ENCODE results near the gene TMEM115. TPM values are rescaled to one million over a fixed set of nuclear protein-coding genes. Genes with fewer than 3 reads are reported as not detected.

TMEM115 gene
- total and polyA plus RNA-seq, 9 of the 15 experiments (the other 6 are each of a cell fraction or from before 2014, with no cell fraction given): 1.6 to 26.9 (median 14.1) TPM

GRCh38 chr3:50327943-50328691 is 31.2 kb downstream of the TMEM115 start, which contains the start of gene TUSC2:
TUSC2 (minus strand) TSS chr3:50328223; CDS start chr3:50328099, 124 bp downstream.
- H3K27me3 ChIP-seq (ENCODE audit: control insufficient read depth in 2 of 2, insufficient read depth in 2 of 2, low read length in 2 of 2): no peaks in the 10 kb centered on the region
- H3K4me3 ChIP-seq: peak within 1 kb of the TSS; percentile 84
- peak within 1 kb of the TSS; percentile 54 for H3K27ac ChIP-seq (ENCODE audit: extremely low read depth, low read depth, low read length)
- no peaks in the 10 kb centered on the region for H3K9me1 ChIP-seq (ENCODE audit: control insufficient read depth, insufficient read depth, low read length)
- in situ Hi-C loops (cut with MboI) (no loop called here), intact Hi-C loops (cut with micrococcal nuclease) (loop anchor here (2.0 kb wide), 1 partner anchor 29 kb away; the partner anchor contains the start of genes HYAL3 and NAA80)
- no TSS peak for BruUV-seq (replicated peaks)
- H2AFZ ChIP-seq (ENCODE audit: low read depth, low read length): peak within 1 kb of the TSS; percentile 87
- FAIRE-seq (peak; percentile 97), DNase-seq (ENCODE audit: extremely low read depth in 1 of 4, low spot score in 3 of 4) (peak; percentile 88 to 97 (median 92)), ATAC-seq (peak; percentile 91)
- peaks cover 63% of the 10 kb centered on the region; the same call in 2 of the 3 replicates for H3K36me3 ChIP-seq (ENCODE audit: control insufficient read depth, insufficient read depth, low read length)
- 2% methylated on average over 41 of the region's 55 CpGs for WGBS (ENCODE audit: insufficient coverage, low coverage, missing lambda C conversion rate)
- peak within 1 kb of the TSS; percentile 86 for H3K4me2 ChIP-seq (ENCODE audit: insufficient read depth, low read length)
- H3K4me1 ChIP-seq (replicated peaks in 1 of 2; ENCODE audit: control insufficient read depth in 2 of 2, insufficient read depth in 2 of 2, low read length in 2 of 2): peaks cover 12 to 25% of the 10 kb centered on the region in 2 experiments; a peak in 4 of 5 replicates
- H3K9ac ChIP-seq (ENCODE audit: insufficient read depth in 1 of 2, low read depth in 2 of 2, low read length in 2 of 2): peak within 1 kb of the TSS; percentile 78 to 98
- ChIA-PET POLR2A (interaction anchor here (0.6 to 2.1 kb wide), 15 partner anchors 9 to 56 kb away, joined by 3 to 31 read pairs (median 4); partner anchors contain the start of genes HYAL1, HYAL3, NAA80 and RASSF1), CTCF (ENCODE audit: low intra/inter-chr PET ratio) (no interaction called here)
- no peaks in the 10 kb centered on the region for H3K9me3 ChIP-seq (replicated peaks; ENCODE audit: control insufficient read depth, insufficient read depth, low read depth, low read length)
- peaks cover 6% of the 10 kb centered on the region; the same call in 1 of the 2 replicates for H4K20me1 ChIP-seq (replicated peaks; ENCODE audit: control insufficient read depth, insufficient read depth, low read length)
- peaks cover 24% of the 10 kb centered on the region for H3K79me2 ChIP-seq (ENCODE audit: control insufficient read depth, insufficient read depth, low read length)
- TF ChIP-seq, protein P1, sequence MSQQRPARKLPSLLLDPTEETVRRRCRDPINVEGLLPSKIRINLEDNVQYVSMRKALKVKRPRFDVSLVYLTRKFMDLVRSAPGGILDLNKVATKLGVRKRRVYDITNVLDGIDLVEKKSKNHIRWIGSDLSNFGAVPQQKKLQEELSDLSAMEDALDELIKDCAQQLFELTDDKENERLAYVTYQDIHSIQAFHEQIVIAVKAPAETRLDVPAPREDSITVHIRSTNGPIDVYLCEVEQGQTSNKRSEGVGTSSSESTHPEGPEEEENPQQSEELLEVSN (IDR thresholded peaks at IDR 0.05; ENCODE audit: borderline replicate concordance in 1 of 2, extremely low read depth in 1 of 2, insufficient read depth in 1 of 2, insufficient read length in 1 of 2, low read depth in 1 of 2, low read length in 1 of 2, poor library complexity in 1 of 2, severe bottlenecking in 1 of 2): no peak
- no peak for TF ChIP-seq RFX7 (CRISPR knock-in tag; IDR thresholded peaks at IDR 0.05)
- TF ChIP-seq FOXJ2 (tag; IDR thresholded peaks at IDR 0.05): no peak
- peak; percentile 87 for TF ChIP-seq SPI1 (IDR thresholded peaks at IDR 0.05; ENCODE audit: borderline replicate concordance, low read depth, low read length)
- no peak for TF ChIP-seq XRCC4 (IDR thresholded peaks at IDR 0.05; ENCODE audit: extremely low read depth, insufficient read depth, insufficient read length)
- TF ChIP-seq MYNN (IDR thresholded peaks at IDR 0.05): no peak
- TF ChIP-seq MYNN (CRISPR knock-in tag; IDR thresholded peaks at IDR 0.05): no peak
- TF ChIP-seq, protein P2, sequence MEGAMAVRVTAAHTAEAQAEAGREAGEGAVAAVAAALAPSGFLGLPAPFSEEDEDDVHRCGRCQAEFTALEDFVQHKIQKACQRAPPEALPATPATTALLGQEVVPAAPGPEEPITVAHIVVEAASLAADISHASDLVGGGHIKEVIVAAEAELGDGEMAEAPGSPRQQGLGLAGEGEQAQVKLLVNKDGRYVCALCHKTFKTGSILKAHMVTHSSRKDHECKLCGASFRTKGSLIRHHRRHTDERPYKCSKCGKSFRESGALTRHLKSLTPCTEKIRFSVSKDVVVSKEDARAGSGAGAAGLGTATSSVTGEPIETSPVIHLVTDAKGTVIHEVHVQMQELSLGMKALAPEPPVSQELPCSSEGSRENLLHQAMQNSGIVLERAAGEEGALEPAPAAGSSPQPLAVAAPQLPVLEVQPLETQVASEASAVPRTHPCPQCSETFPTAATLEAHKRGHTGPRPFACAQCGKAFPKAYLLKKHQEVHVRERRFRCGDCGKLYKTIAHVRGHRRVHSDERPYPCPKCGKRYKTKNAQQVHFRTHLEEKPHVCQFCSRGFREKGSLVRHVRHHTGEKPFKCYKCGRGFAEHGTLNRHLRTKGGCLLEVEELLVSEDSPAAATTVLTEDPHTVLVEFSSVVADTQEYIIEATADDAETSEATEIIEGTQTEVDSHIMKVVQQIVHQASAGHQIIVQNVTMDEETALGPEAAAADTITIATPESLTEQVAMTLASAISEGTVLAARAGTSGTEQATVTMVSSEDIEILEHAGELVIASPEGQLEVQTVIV (CRISPR knock-in tag; IDR thresholded peaks at IDR 0.05; ENCODE audit: borderline replicate concordance): no peak
- no peak for TF ChIP-seq TCF7 (IDR thresholded peaks at IDR 0.05; ENCODE audit: borderline replicate concordance)
- no peak for TF ChIP-seq MCM7 (IDR thresholded peaks at IDR 0.05)
- TF ChIP-seq CEBPB (tag; IDR thresholded peaks at IDR 0.05): no peak
- no peak for TF ChIP-seq BRCA1 (IDR thresholded peaks at IDR 0.05)
- TF ChIP-seq BRCA1 (CRISPR knock-in tag; IDR thresholded peaks at IDR 0.05): no peak
- TF ChIP-seq SP2 (IDR thresholded peaks at IDR 0.05; ENCODE audit: extremely low read depth, low read depth, low read length, poor library complexity, severe bottlenecking): peak; percentile 52
- TF ChIP-seq MCM5 (IDR thresholded peaks at IDR 0.05; ENCODE audit: low read depth): no peak
- TF ChIP-seq POLR2A (conservative IDR thresholded peaks at IDR 0.05): peak; percentile 63; the same call in 1 of the 2 replicates
- TF ChIP-seq ZNF316 (IDR thresholded peaks at IDR 0.05): no peak
- TF ChIP-seq SLC30A9 (CRISPR knock-in tag; IDR thresholded peaks at IDR 0.05): no peak
- no peak for TF ChIP-seq ZNF57 (CRISPR knock-in tag; IDR thresholded peaks at IDR 0.05)
